ENCODE measurements around the gene HSPA1A.
"Not testable (repeated sequence)": the region's sequence is repeated elsewhere in the genome, so short reads cannot be mapped to it uniquely, and the experiment has no call there.

Gene HSPA1A

GRCh38 chr6:31836474-31837368 is 21.4 kb downstream of the HSPA1A start:
- DNase-seq (ENCODE audit: low read depth in 2 of 2): no peak

- DNase-seq (ENCODE audit: low read depth in 2 of 2): no peak
Measured at GRCh38 chr6:31837369-31838113, 22.2 kb downstream of the HSPA1A start.

- DNase-seq (ENCODE audit: low read depth in 2 of 2): not testable (repeated sequence)
Measured at GRCh38 chr6:31838114-31838553, 22.8 kb downstream of the HSPA1A start.

- no peak for DNase-seq (ENCODE audit: low read depth in 2 of 2)
Measured at GRCh38 chr6:31838968-31839367, 23.6 kb downstream of the HSPA1A start.

GRCh38 chr6:31839779-31840126 is 24.4 kb downstream of the HSPA1A start:
- DNase-seq (ENCODE audit: low read depth in 2 of 2): not testable (repeated sequence)

- DNase-seq (ENCODE audit: low read depth in 2 of 2): no peak
Measured at GRCh38 chr6:31842053-31842452, 26.7 kb downstream of the HSPA1A start.

- no peak for DNase-seq (ENCODE audit: low read depth in 2 of 2)
Measured at GRCh38 chr6:31844507-31844906, 29.2 kb downstream of the HSPA1A start.

- no peak for DNase-seq (ENCODE audit: low read depth in 2 of 2)
Measured at GRCh38 chr6:31847276-31847978, 32.1 kb downstream of the HSPA1A start.

- no peak for DNase-seq (ENCODE audit: low read depth in 2 of 2)
Measured at GRCh38 chr6:31850765-31851484, 35.6 kb downstream of the HSPA1A start.

GRCh38 chr6:31851485-31851832 is 36.1 kb downstream of the HSPA1A start:
- no peak for DNase-seq (ENCODE audit: low read depth in 2 of 2)

GRCh38 chr6:31851980-31852718 is 36.8 kb downstream of the HSPA1A start:
- not testable (repeated sequence) for DNase-seq (ENCODE audit: low read depth in 2 of 2)

- not testable (repeated sequence) for DNase-seq (ENCODE audit: low read depth in 2 of 2)
Measured at GRCh38 chr6:31857774-31858173, 42.4 kb downstream of the HSPA1A start.

- no peak for DNase-seq (ENCODE audit: low read depth in 2 of 2)
Measured at GRCh38 chr6:31858707-31859106, 43.4 kb downstream of the HSPA1A start.

GRCh38 chr6:31859923-31860322 is 44.6 kb downstream of the HSPA1A start:
- DNase-seq (ENCODE audit: low read depth in 2 of 2): no peak

GRCh38 chr6:31860349-31860748 is 45.0 kb downstream of the HSPA1A start:
- DNase-seq (ENCODE audit: low read depth in 2 of 2): no peak

- DNase-seq (ENCODE audit: low read depth in 2 of 2): no peak
Measured at GRCh38 chr6:31861150-31861549, 45.8 kb downstream of the HSPA1A start.

GRCh38 chr6:31861919-31862343 is 46.6 kb downstream of the HSPA1A start:
- DNase-seq (ENCODE audit: low read depth in 2 of 2): no peak

- DNase-seq (ENCODE audit: low read depth in 2 of 2): peak; percentile 95 to 99
Measured at GRCh38 chr6:31862344-31863235, 47.2 kb downstream of the HSPA1A start, which contains the start of gene NEU1. NEU1 (minus strand) TSS chr6:31862821; CDS start chr6:31862776, 45 bp downstream.

GRCh38 chr6:31864123-31864562 is 48.8 kb downstream of the HSPA1A start:
- DNase-seq (ENCODE audit: low read depth in 2 of 2): not testable (repeated sequence)

GRCh38 chr6:31864818-31865204 is 49.5 kb downstream of the HSPA1A start:
- no peak for DNase-seq (ENCODE audit: low read depth in 2 of 2)

All from stimulated activated CD4-positive, alpha-beta T cell treated with anti-CD3 and anti-CD28 coated beads, Interleukin-4, amount 100 ng/mL, for 48 hours (primary cell).